Naive thymus-derived CD8-positive, alpha-beta T cell (primary cell): ENCODE measurements around the gene TMEM164. TPM values are rescaled to one million over a fixed set of nuclear protein-coding genes. Genes with fewer than 3 reads are reported as not detected.
A peak's percentile ranks its signal among the peaks of the same experiment; 100 is the strongest.
"Not testable (repeated sequence)": the region's sequence is repeated elsewhere in the genome, so short reads cannot be mapped to it uniquely, and the experiment has no call there.

Experiments
- ATAC-seq, 2 donors: fragments of 150-1000 bp; cut with Tn5 transposase in 1 of 2; sonication (Bioruptor Pico), chemical (Tn5 transposase) in 1 of 2; 1 replicate in 1 of 2; 2 replicates in 1 of 2; pipeline ENCODE4 v1.10.0; 2021; ENCODE audit warnings: mild to moderate bottlenecking in 2 of 2, moderate library complexity in 2 of 2
- POLR2A ChIA-PET: fragments of 350-600 bp; sonication (Branson Sonifier 250); formaldehyde crosslinking; loops from one replicate; lab custom pipeline; 2021; ENCODE audit warnings: antibody characterized with exemption; lab: Charles Lee
- DNase-seq, 10 donors: peaks; one replicate each; pipeline versions ENCODE4 v3.0.0 to v3.0.0-alpha.2; 2020 to 2022
- H3K27ac Mint-ChIP-seq, 10 donors: one replicate each; pipeline ENCODE4 v1.8.0; 2020 to 2022; ENCODE audit warnings: mild to moderate bottlenecking in 10 of 10, mixed read lengths in 10 of 10, moderate library complexity in 4 of 10, inconsistent platforms in 1 of 10
- H3K27me3 Mint-ChIP-seq, 5 donors: one replicate each; pipeline ENCODE4 v1.8.0; 2021 to 2022; ENCODE audit warnings: mixed read lengths in 5 of 5
- H3K36me3 Mint-ChIP-seq, 3 donors: one replicate each; pipeline ENCODE4 v1.8.0; 2020 to 2022; ENCODE audit warnings: mixed read lengths in 3 of 3, mild to moderate bottlenecking in 2 of 3, inconsistent platforms in 1 of 3
- H3K4me1 Mint-ChIP-seq, 4 donors: one replicate each; pipeline ENCODE4 v1.8.0; 2021 to 2022; ENCODE audit warnings: mixed read lengths in 4 of 4
- H3K4me3 Mint-ChIP-seq, 10 donors: one replicate each; pipeline ENCODE4 v1.8.0; 2020 to 2022; ENCODE audit warnings: mild to moderate bottlenecking in 10 of 10, mixed read lengths in 10 of 10, moderate library complexity in 6 of 10, inconsistent platforms in 1 of 10
- H3K9me3 Mint-ChIP-seq, 9 donors: one replicate each; pipeline ENCODE4 v1.8.0; 2020 to 2022; ENCODE audit warnings: mixed read lengths in 9 of 9, mild to moderate bottlenecking in 3 of 9, inconsistent platforms in 1 of 9, moderate library complexity in 1 of 9
- polyA plus RNA-seq, 3 donors: library from polyadenylated mRNA; unstranded; fragments of 300-500 nt; fragmentation: Illumina TruSeq; gene quantifications; one replicate each; pipeline ENCODE4 v1.2.3, GENCODE V29; 2021
- total RNA-seq, 8 experiments: library from RNA in 2 of 8; stranded (reverse) in 2 of 8; gene quantifications; one replicate each; pipeline ENCODE4 v1.2.3 and lab custom pipeline; 2021 to 2026

The TMEM164 gene
- total RNA-seq (10 to 100 TPM; 15.3 to 18.3 TPM), polyA plus RNA-seq (1 to 10 TPM in 1 of 3 donors, under 1 TPM in 2; 0.66 to 1.4 (median 0.74) TPM), total RNA-seq (lab: John Stamatoyannopoulos, UW) (25.1 to 38.0 (median 28.8) reads per million in 6 experiments)

- DNase-seq (peak; percentile 54 to 88 (median 74)), ATAC-seq (peak; percentile 81 to 84)
- Mint-ChIP-seq H3K27ac (peak within 1 kb of the TSS; percentile 86 to 95 (median 92)), H3K36me3 (peaks cover 0 to 3% (median 0%) of the 10 kb centered on the region in 3 donors), H3K4me1 (peaks cover 23 to 48% (median 45%) of the 10 kb centered on the region in 4 donors), H3K27me3 (no peaks in the 10 kb centered on the region), H3K9me3 (peaks cover 0 to 4% (median 0%) of the 10 kb centered on the region in 9 donors), H3K4me3 (peak within 1 kb of the TSS; percentile 86 to 95 (median 90))
- POLR2A ChIA-PET: interaction anchor here (1.0 kb wide), 1 partner anchor 466 kb away, joined by 3 read pairs; the partner anchor contains the start of gene NXT2
Measured at GRCh38 chrX:110002300-110003166, at the start of gene TMEM164. TSS of gene TMEM164 (plus strand) at chrX:110003114. CDS start at chrX:110003775, 661 bp downstream.

- no peak overlapping the region for H3K4me3 Mint-ChIP-seq
- H3K27me3 Mint-ChIP-seq: no peaks in the 10 kb centered on the region
- DNase-seq (no peak), ATAC-seq (no peak)
- H3K27ac Mint-ChIP-seq: no peak overlapping the region
- POLR2A ChIA-PET: no interaction called here
- H3K36me3 Mint-ChIP-seq: peaks cover 0 to 2% (median 0%) of the 10 kb centered on the region in 3 donors
- peaks cover 0 to 20% (median 8%) of the 10 kb centered on the region in 4 donors for H3K4me1 Mint-ChIP-seq
- peaks cover 0 to 2% (median 0%) of the 10 kb centered on the region in 9 donors for H3K9me3 Mint-ChIP-seq
Measured at GRCh38 chrX:109954333-109954732, 48.6 kb upstream of the TMEM164 start.

GRCh38 chrX:109954955-109955354 is 48.0 kb upstream of the TMEM164 start:
- no peak overlapping the region for H3K4me3 Mint-ChIP-seq

GRCh38 chrX:109958266-109958665 is 44.6 kb upstream of the TMEM164 start:
- no peaks in the 10 kb centered on the region for H3K27me3 Mint-ChIP-seq
- POLR2A ChIA-PET: no interaction called here
- no peak for DNase-seq

More at GRCh38 chrX:109954955-109955354, 48.0 kb upstream of the TMEM164 start:
- POLR2A ChIA-PET: no interaction called here
- Mint-ChIP-seq H3K36me3 (peaks cover 0 to 2% (median 0%) of the 10 kb centered on the region in 3 donors), H3K27ac (no peak overlapping the region), H3K9me3 (peaks cover 0 to 2% (median 0%) of the 10 kb centered on the region in 9 donors), H3K4me1 (peaks cover 0 to 23% (median 11%) of the 10 kb centered on the region in 4 donors), H3K27me3 (no peaks in the 10 kb centered on the region)
- DNase-seq (no peak), ATAC-seq (no peak)

GRCh38 chrX:109959356-109959871 is 43.5 kb upstream of the TMEM164 start:
- no peak overlapping the region for H3K27ac Mint-ChIP-seq
- DNase-seq (no peak), ATAC-seq (no peak)
- peaks cover 0 to 22% (median 10%) of the 10 kb centered on the region in 4 donors for H3K4me1 Mint-ChIP-seq
- no peaks in the 10 kb centered on the region for H3K9me3 Mint-ChIP-seq
- peaks cover 0 to 2% (median 0%) of the 10 kb centered on the region in 3 donors for H3K36me3 Mint-ChIP-seq
- H3K4me3 Mint-ChIP-seq: no peak overlapping the region
- POLR2A ChIA-PET: no interaction called here
- H3K27me3 Mint-ChIP-seq: no peaks in the 10 kb centered on the region

More at GRCh38 chrX:109958266-109958665, 44.6 kb upstream of the TMEM164 start:
- Mint-ChIP-seq H3K4me1 (peaks cover 0 to 23% (median 12%) of the 10 kb centered on the region in 4 donors), H3K9me3 (no peaks in the 10 kb centered on the region), H3K4me3 (no peak overlapping the region), H3K27ac (peak overlapping the region in 1 of 10 donors; percentile 54), H3K36me3 (peaks cover 0 to 2% (median 0%) of the 10 kb centered on the region in 3 donors)
- ATAC-seq: no peak

- H3K9me3 Mint-ChIP-seq: peaks cover 0 to 2% (median 0%) of the 10 kb centered on the region in 9 donors
- POLR2A ChIA-PET: no interaction called here
- ATAC-seq (no peak), DNase-seq (no peak)
- H3K27me3 Mint-ChIP-seq: no peaks in the 10 kb centered on the region
- H3K4me1 Mint-ChIP-seq: peaks cover 0 to 8% (median 1%) of the 10 kb centered on the region in 4 donors
- H3K36me3 Mint-ChIP-seq: no peaks in the 10 kb centered on the region
- H3K27ac Mint-ChIP-seq: no peak overlapping the region
- no peak overlapping the region for H3K4me3 Mint-ChIP-seq
Measured at GRCh38 chrX:109964390-109964789, 38.5 kb upstream of the TMEM164 start.

GRCh38 chrX:109966246-109966645 is 36.7 kb upstream of the TMEM164 start:
- peaks cover 0 to 2% (median 0%) of the 10 kb centered on the region in 9 donors for H3K9me3 Mint-ChIP-seq
- ATAC-seq (no peak), DNase-seq (no peak)
- H3K27me3 Mint-ChIP-seq: no peaks in the 10 kb centered on the region
- no peak overlapping the region for H3K4me3 Mint-ChIP-seq
- no peak overlapping the region for H3K27ac Mint-ChIP-seq
- H3K4me1 Mint-ChIP-seq: no peaks in the 10 kb centered on the region
- POLR2A ChIA-PET: interaction anchor here (0.6 kb wide), 1 partner anchor 148 kb away, joined by 3 read pairs; no protein-coding TSS in a partner anchor
- H3K36me3 Mint-ChIP-seq: no peaks in the 10 kb centered on the region

- Mint-ChIP-seq H3K4me1 (no peaks in the 10 kb centered on the region), H3K4me3 (no peak overlapping the region), H3K36me3 (no peaks in the 10 kb centered on the region), H3K27me3 (no peaks in the 10 kb centered on the region), H3K9me3 (peaks cover 0 to 2% (median 0%) of the 10 kb centered on the region in 9 donors), H3K27ac (no peak overlapping the region)
- no peak for DNase-seq
- no peak for ATAC-seq
- POLR2A ChIA-PET: interaction anchor here (0.6 kb wide), 1 partner anchor 149 kb away, joined by 3 read pairs; no protein-coding TSS in a partner anchor
Measured at GRCh38 chrX:109967156-109967555, 35.8 kb upstream of the TMEM164 start.

- H3K36me3 Mint-ChIP-seq, POLR2A ChIA-PET, ATAC-seq: not testable (repeated sequence)
Measured at GRCh38 chrX:109970841-109971240, 32.1 kb upstream of the TMEM164 start.

GRCh38 chrX:109974906-109975655 is 27.8 kb upstream of the TMEM164 start:
- Mint-ChIP-seq H3K4me1 (no peaks in the 10 kb centered on the region), H3K9me3 (no peaks in the 10 kb centered on the region), H3K27me3 (peaks cover 0 to 9% (median 6%) of the 10 kb centered on the region in 5 donors), H3K4me3 (no peak overlapping the region), H3K36me3 (peaks cover 0 to 5% (median 0%) of the 10 kb centered on the region in 3 donors), H3K27ac (no peak overlapping the region)
- no peak for DNase-seq
- POLR2A ChIA-PET: no interaction called here
- ATAC-seq: no peak

More at GRCh38 chrX:109970841-109971240, 32.1 kb upstream of the TMEM164 start:
- H3K9me3 Mint-ChIP-seq, DNase-seq, H3K27me3 Mint-ChIP-seq, H3K4me1 Mint-ChIP-seq, H3K4me3 Mint-ChIP-seq, H3K27ac Mint-ChIP-seq: not testable (repeated sequence)

GRCh38 chrX:109985210-109985609 is 17.7 kb upstream of the TMEM164 start:
- H3K9me3 Mint-ChIP-seq, ATAC-seq, H3K36me3 Mint-ChIP-seq, H3K27ac Mint-ChIP-seq, POLR2A ChIA-PET, H3K27me3 Mint-ChIP-seq, H3K4me3 Mint-ChIP-seq, DNase-seq: not testable (repeated sequence)
- peaks cover 3 to 11% (median 10%) of the 10 kb centered on the region in 4 donors for H3K4me1 Mint-ChIP-seq

GRCh38 chrX:109987884-109988283 is 15.0 kb upstream of the TMEM164 start:
- Mint-ChIP-seq H3K4me1 (peaks cover 8 to 30% (median 26%) of the 10 kb centered on the region in 4 donors), H3K4me3 (no peak overlapping the region), H3K9me3 (no peaks in the 10 kb centered on the region), H3K27me3 (no peaks in the 10 kb centered on the region), H3K27ac (no peak overlapping the region), H3K36me3 (no peaks in the 10 kb centered on the region)
- no peak for DNase-seq
- no peak for ATAC-seq
- POLR2A ChIA-PET: no interaction called here
